DOHH2 (cell line): ENCODE measurements around the gene SEL1L.

ENCODE experiments used
- EZH2phosphoT487 ChIP-seq: fragments of 200-600 bp; sonication (generic); IDR thresholded peaks from 2 replicates; pipeline ENCODE4 v1.6.1; 2017; ENCODE audit warnings: borderline replicate concordance, mild to moderate bottlenecking, antibody characterized with exemption, low read length, moderate library complexity, mixed read lengths
- TF ChIP-seq, protein P1 (sequence below): fragments of 200-600 bp; sonication (generic); IDR thresholded peaks from one replicate; pipeline ENCODE4 v1.5.1; 2014; ENCODE audit warnings: antibody characterized with exemption, mild to moderate bottlenecking, low read depth, low read length; ENCODE audit not compliant: poor library complexity, severe bottlenecking

DNA sequence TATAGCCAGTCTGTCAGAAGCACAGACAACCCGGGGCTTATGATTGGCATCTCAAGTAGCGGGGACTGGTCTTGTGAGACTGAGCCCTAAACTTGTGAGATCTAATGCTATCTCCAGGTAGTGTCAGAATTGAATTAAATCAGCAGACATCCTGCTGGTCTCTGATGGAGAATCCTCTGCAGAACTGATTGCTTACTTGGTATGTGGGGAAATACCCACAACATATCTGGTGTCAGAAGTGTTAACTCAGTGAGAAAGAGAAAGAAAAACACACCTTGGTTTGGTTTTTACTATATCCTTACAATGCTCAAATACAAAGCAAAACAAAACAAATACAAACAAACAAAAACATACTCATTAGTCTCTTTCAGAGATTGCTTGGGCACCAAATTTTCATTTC is 10.0 kb downstream of the SEL1L start:
- TF ChIP-seq, protein P1, sequence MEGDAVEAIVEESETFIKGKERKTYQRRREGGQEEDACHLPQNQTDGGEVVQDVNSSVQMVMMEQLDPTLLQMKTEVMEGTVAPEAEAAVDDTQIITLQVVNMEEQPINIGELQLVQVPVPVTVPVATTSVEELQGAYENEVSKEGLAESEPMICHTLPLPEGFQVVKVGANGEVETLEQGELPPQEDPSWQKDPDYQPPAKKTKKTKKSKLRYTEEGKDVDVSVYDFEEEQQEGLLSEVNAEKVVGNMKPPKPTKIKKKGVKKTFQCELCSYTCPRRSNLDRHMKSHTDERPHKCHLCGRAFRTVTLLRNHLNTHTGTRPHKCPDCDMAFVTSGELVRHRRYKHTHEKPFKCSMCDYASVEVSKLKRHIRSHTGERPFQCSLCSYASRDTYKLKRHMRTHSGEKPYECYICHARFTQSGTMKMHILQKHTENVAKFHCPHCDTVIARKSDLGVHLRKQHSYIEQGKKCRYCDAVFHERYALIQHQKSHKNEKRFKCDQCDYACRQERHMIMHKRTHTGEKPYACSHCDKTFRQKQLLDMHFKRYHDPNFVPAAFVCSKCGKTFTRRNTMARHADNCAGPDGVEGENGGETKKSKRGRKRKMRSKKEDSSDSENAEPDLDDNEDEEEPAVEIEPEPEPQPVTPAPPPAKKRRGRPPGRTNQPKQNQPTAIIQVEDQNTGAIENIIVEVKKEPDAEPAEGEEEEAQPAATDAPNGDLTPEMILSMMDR: no peak
- TF ChIP-seq EZH2phosphoT487: no peak
